OCI-LY1 (cell line): ENCODE data around the gene SUSD6.

Experiments used
- EZH2 ChIP-seq: fragments of 200-600 bp; sonication (generic), shearing (Covaris generic); IDR thresholded peaks from 2 replicates; pipeline ENCODE4 v1.8.0; 2017; ENCODE audit warnings: borderline replicate concordance, mixed run types, mild to moderate bottlenecking, antibody characterized with exemption, low read length, moderate library complexity, mixed read lengths
- TF ChIP-seq, protein P1 (sequence below): fragments of 200-600 bp; sonication (generic), shearing (Covaris generic); IDR thresholded peaks from 2 replicates; pipeline ENCODE4 v1.5.1; 2017; ENCODE audit warnings: mild to moderate bottlenecking, antibody characterized with exemption, low read length, moderate library complexity, mixed read lengths

DNA sequence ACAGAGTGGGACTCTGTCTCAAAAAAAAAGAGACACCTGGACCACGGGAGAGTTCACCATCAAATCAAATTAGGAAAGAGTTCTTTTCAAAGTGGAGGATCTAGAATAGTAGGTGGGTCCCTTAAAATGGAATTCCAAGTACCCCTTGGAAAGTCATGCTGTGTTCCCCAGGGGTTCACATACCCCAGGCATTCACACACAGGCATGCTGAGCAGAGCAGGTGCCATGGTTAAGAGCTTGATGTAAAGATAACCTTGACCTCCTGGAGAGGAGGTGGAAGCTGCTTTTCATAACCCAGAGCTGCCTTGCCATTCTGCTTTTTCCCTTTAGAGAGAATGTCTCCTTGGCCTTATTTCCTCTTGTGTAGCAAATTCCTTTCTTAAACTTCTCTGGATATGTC, 141.4 kb downstream of the SUSD6 start:
- TF ChIP-seq, protein P1, sequence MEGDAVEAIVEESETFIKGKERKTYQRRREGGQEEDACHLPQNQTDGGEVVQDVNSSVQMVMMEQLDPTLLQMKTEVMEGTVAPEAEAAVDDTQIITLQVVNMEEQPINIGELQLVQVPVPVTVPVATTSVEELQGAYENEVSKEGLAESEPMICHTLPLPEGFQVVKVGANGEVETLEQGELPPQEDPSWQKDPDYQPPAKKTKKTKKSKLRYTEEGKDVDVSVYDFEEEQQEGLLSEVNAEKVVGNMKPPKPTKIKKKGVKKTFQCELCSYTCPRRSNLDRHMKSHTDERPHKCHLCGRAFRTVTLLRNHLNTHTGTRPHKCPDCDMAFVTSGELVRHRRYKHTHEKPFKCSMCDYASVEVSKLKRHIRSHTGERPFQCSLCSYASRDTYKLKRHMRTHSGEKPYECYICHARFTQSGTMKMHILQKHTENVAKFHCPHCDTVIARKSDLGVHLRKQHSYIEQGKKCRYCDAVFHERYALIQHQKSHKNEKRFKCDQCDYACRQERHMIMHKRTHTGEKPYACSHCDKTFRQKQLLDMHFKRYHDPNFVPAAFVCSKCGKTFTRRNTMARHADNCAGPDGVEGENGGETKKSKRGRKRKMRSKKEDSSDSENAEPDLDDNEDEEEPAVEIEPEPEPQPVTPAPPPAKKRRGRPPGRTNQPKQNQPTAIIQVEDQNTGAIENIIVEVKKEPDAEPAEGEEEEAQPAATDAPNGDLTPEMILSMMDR: no peak
- no peak for TF ChIP-seq EZH2
